Chondrocyte (in vitro differentiated cells): ENCODE measurements around the gene WDFY1. TPM values are rescaled to one million over a fixed set of nuclear protein-coding genes. Genes with fewer than 3 reads are reported as not detected.
"Not testable (repeated sequence)": the region's sequence is repeated elsewhere in the genome, so short reads cannot be mapped to it uniquely, and the experiment has no call there.

Source experiments
- DNase-seq: peaks from one replicate; pipeline ENCODE4 v3.0.0; 2021; ENCODE audit warnings: mixed read lengths, low spot score
- H3K27ac Mint-ChIP-seq: one replicate; pipeline ENCODE4 v1.8.0; 2021; ENCODE audit warnings: mild to moderate bottlenecking, moderate library complexity, mixed read lengths; ENCODE audit not compliant: unreplicated experiment
- H3K27me3 Mint-ChIP-seq: 2 replicates; pipeline ENCODE4 v1.8.0; 2021; ENCODE audit warnings: low read depth, mixed read lengths
- H3K36me3 Mint-ChIP-seq: 2 replicates; pipeline ENCODE4 v1.8.0; 2021; ENCODE audit warnings: low read depth, mixed read lengths
- H3K4me1 Mint-ChIP-seq: 2 replicates; pipeline ENCODE4 v1.8.0; 2021; ENCODE audit warnings: low read depth, mild to moderate bottlenecking, mixed read lengths
- H3K4me3 Mint-ChIP-seq: one replicate; pipeline ENCODE4 v1.8.0; 2021; ENCODE audit warnings: mild to moderate bottlenecking, moderate library complexity, mixed read lengths; ENCODE audit not compliant: unreplicated experiment
- H3K9me3 Mint-ChIP-seq: 2 replicates; pipeline ENCODE4 v1.8.0; 2021; ENCODE audit warnings: low read depth, mixed read lengths
- CTCF ChIP-seq: fragments of 200-600 bp; sonication (generic); IDR thresholded peaks from 2 replicates; pipeline ENCODE4 v1.5.0; 2021; ENCODE audit warnings: antibody characterized with exemption, mild to moderate bottlenecking, moderate library complexity
- total RNA-seq: library from RNA; stranded (reverse); gene quantifications from 3 replicates; pipeline ENCODE4 v1.2.1, GENCODE V29; 2021

The WDFY1 gene
- total RNA-seq, 1 donor from 2014 or later = 61.3 TPM

- TF ChIP-seq CTCF = no peak
- H3K36me3 Mint-ChIP-seq = peaks cover 44% of the 10 kb centered on the region
Observed at GRCh38 chr2:223877721-223878410, 67.3 kb downstream of the WDFY1 start.

GRCh38 chr2:223873672-223874071 is 71.5 kb downstream of the WDFY1 start:
- Mint-ChIP-seq H3K27ac (no peak overlapping the region), H3K36me3 (peaks cover 43% of the 10 kb centered on the region), H3K4me1 (no peaks in the 10 kb centered on the region), H3K4me3 (no peak overlapping the region), H3K9me3 (no peaks in the 10 kb centered on the region), H3K27me3 (no peaks in the 10 kb centered on the region)
- no peak for DNase-seq
- TF ChIP-seq CTCF = no peak

More at GRCh38 chr2:223877721-223878410, 67.3 kb downstream of the WDFY1 start:
- H3K4me3 Mint-ChIP-seq = no peak overlapping the region
- no peak overlapping the region for H3K27ac Mint-ChIP-seq
- no peaks in the 10 kb centered on the region for H3K9me3 Mint-ChIP-seq
- H3K27me3 Mint-ChIP-seq = no peaks in the 10 kb centered on the region
- no peaks in the 10 kb centered on the region for H3K4me1 Mint-ChIP-seq
- no peak for DNase-seq

- H3K27me3 Mint-ChIP-seq, H3K9me3 Mint-ChIP-seq, H3K4me3 Mint-ChIP-seq, DNase-seq, H3K4me1 Mint-ChIP-seq, H3K27ac Mint-ChIP-seq: not testable (repeated sequence)
- H3K36me3 Mint-ChIP-seq = peaks cover 34% of the 10 kb centered on the region
Observed at GRCh38 chr2:223872772-223873171, 72.4 kb downstream of the WDFY1 start.

DNA sequence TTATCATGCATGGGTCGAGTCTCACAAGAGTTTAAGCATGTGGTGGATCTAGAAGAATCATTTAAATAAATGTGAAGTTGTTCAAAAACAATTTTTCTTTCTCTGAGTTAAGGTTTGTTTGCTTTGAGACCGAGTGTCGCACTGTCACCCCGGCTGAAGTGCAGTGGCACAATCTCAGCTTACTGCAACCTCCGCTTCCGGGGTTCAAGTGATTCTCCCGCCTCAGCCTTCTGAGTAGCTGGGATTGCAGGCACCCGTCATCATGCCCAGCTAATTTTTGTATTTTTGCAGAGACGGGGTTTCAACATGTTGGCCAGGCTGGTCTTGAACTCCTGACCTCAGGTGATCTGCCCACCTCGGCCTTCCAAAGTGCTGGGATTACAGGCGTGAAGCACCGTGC is 73.5 kb downstream of the WDFY1 start:
- H3K4me3 Mint-ChIP-seq, H3K27me3 Mint-ChIP-seq, DNase-seq, H3K27ac Mint-ChIP-seq, H3K9me3 Mint-ChIP-seq, H3K4me1 Mint-ChIP-seq: not testable (repeated sequence)
- H3K36me3 Mint-ChIP-seq = peaks cover 24% of the 10 kb centered on the region

DNA sequence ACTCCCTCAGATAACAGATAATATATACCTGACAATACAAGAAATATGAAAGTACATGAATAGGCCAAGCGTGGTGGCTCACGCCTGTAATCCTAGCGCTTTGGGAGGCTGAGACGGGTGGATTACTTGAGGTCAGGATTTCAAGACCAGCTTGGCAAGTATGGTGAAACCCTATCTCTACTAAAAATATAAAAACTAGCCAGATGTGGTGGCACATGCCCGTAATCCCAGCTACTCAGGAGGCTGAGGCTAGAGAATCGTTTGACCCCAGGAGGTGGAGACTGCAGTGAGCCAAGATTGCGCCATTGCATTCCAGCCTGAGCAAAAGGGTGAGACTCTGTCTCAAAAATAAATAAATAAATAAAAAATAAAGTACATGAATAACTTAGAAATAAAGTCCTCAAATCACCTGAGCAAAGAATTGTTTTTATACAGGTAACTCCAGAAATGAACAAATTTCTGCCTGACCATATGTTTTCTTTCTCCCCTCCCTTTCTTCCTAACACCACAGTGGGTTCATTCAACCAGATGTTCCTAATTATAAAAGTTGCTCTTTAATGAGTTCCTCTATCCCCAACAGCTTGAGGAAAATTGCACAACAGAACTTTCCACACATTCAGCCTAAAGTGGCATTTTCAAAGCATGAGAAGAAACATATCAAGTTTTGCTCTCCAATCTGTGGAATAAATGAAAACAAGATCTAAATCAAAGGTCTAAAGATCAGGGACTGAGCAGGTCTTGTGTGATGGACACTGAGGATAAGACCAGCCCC is 74.1 kb downstream of the WDFY1 start:
- DNase-seq = no peak
- H3K27me3 Mint-ChIP-seq = no peaks in the 10 kb centered on the region
- H3K9me3 Mint-ChIP-seq = no peaks in the 10 kb centered on the region
- H3K36me3 Mint-ChIP-seq = peaks cover 23% of the 10 kb centered on the region
- TF ChIP-seq CTCF = no peak
- no peak overlapping the region for H3K4me3 Mint-ChIP-seq
- H3K27ac Mint-ChIP-seq = no peak overlapping the region
- peaks cover 3% of the 10 kb centered on the region for H3K4me1 Mint-ChIP-seq

DNA sequence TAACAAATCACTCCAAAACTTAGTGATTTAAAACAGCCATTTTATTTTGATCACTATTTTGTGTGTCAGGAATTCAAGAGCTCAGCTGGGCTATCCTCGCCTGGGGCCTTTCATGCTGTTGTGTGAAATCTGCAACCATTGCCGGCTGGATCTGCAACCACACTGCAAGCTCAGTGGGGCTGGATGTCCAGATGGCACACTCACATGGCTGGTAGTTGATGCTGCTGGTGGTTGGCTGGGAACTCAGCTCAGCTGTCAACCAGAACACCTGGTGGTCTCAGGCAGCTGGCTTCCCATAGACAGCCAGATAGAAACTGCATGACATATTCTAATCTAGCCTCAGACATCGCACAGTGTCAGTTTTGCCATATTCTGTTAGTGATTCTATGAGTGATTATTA is 77.1 kb downstream of the WDFY1 start:
- Mint-ChIP-seq H3K4me3 (no peak overlapping the region), H3K27me3 (no peaks in the 10 kb centered on the region), H3K9me3 (no peaks in the 10 kb centered on the region), H3K36me3 (peaks cover 16% of the 10 kb centered on the region), H3K27ac (no peak overlapping the region), H3K4me1 (peaks cover 3% of the 10 kb centered on the region)
- no peak for TF ChIP-seq CTCF
- DNase-seq = no peak
